ENCODE data around the gene NCAM2. TPM values are rescaled to one million over a fixed set of nuclear protein-coding genes. Genes with fewer than 3 reads are reported as not detected.

The NCAM2 gene
- total RNA-seq, 2 experiments from 2014 or later, result not detected

DNA sequence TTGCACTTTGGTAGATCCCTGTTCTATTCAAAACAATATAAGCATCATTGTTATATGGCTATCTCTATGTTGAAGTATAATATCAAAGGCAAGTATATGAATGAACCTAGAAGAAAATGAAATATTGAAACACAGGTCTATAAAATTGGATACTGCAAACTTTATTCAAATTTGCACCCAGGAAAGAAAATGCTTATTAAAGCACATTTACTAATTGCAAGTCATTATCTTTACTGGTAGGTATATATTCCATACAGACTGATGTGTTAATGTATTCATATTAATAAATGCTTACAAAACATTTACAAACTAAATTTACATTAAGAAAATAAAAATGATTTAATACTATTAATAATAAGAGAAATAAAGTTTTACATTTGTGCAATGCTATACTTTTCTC is 469.8 kb downstream of the NCAM2 start:
- ChIA-PET POLR2A (no interaction called here), CTCF (no interaction called here)
- Mint-ChIP-seq H3K4me1 (ENCODE audit: low read depth) (no peaks in the 10 kb centered on the region), H3K27me3 (no peaks in the 10 kb centered on the region), H3K36me3 (no peaks in the 10 kb centered on the region), H3K9me3 (peaks cover 7% of the 10 kb centered on the region), H3K4me3 (no peak overlapping the region), H3K27ac (no peak overlapping the region)
- no peak for DNase-seq
- intact Hi-C loops (cut with micrococcal nuclease), result no loop called here

- no peak overlapping the region for H3K27ac Mint-ChIP-seq
- H3K27me3 Mint-ChIP-seq, result no peaks in the 10 kb centered on the region
- CTCF ChIA-PET, result no interaction called here
- H3K36me3 Mint-ChIP-seq, result no peaks in the 10 kb centered on the region
- H3K9me3 Mint-ChIP-seq, result peaks cover 17% of the 10 kb centered on the region
- H3K4me1 Mint-ChIP-seq (ENCODE audit: low read depth), result no peaks in the 10 kb centered on the region
- no peak for DNase-seq
- POLR2A ChIA-PET, result no interaction called here
- no peak overlapping the region for H3K4me3 Mint-ChIP-seq
- intact Hi-C loops (cut with micrococcal nuclease), result no loop called here
Measured at GRCh38 chr21:21481239-21481638, 483.0 kb downstream of the NCAM2 start.

DNA sequence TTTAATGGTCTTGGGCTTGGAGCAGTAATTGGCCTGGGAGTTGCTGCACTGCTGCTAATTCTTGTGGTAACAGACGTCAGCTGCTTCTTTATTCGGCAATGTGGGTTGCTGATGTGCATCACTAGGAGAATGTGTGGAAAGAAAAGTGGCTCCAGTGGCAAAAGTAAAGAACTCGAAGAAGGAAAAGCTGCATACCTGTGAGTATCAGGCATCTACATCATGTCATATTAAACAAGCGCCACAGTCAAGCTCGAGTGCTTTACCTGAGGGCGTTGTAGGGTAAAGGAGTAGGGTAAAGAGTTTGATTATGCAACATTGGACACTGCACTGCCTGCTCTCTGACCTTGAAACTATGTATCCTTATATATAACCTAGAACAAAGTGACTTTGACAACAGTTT is 510.6 kb downstream of the NCAM2 start:
- no peaks in the 10 kb centered on the region for H3K36me3 Mint-ChIP-seq
- H3K4me3 Mint-ChIP-seq, result no peak overlapping the region
- H3K27ac Mint-ChIP-seq, result no peak overlapping the region
- no peak for DNase-seq
- no peaks in the 10 kb centered on the region for H3K27me3 Mint-ChIP-seq
- peaks cover 16% of the 10 kb centered on the region for H3K9me3 Mint-ChIP-seq
- no peaks in the 10 kb centered on the region for H3K4me1 Mint-ChIP-seq (ENCODE audit: low read depth)
- POLR2A ChIA-PET, result no interaction called here
- intact Hi-C loops (cut with micrococcal nuclease), result no loop called here
- CTCF ChIA-PET, result no interaction called here

GRCh38 chr21:21530680-21531079 is 532.5 kb downstream of the NCAM2 start:
- no peak overlapping the region for H3K4me3 Mint-ChIP-seq
- H3K4me1 Mint-ChIP-seq (ENCODE audit: low read depth), result no peaks in the 10 kb centered on the region
- intact Hi-C loops (cut with micrococcal nuclease), result no loop called here
- no peaks in the 10 kb centered on the region for H3K36me3 Mint-ChIP-seq
- H3K27me3 Mint-ChIP-seq, result no peaks in the 10 kb centered on the region
- ChIA-PET CTCF (no interaction called here), POLR2A (no interaction called here)
- DNase-seq, result no peak
- peaks cover 4% of the 10 kb centered on the region for H3K9me3 Mint-ChIP-seq
- H3K27ac Mint-ChIP-seq, result no peak overlapping the region

DNA sequence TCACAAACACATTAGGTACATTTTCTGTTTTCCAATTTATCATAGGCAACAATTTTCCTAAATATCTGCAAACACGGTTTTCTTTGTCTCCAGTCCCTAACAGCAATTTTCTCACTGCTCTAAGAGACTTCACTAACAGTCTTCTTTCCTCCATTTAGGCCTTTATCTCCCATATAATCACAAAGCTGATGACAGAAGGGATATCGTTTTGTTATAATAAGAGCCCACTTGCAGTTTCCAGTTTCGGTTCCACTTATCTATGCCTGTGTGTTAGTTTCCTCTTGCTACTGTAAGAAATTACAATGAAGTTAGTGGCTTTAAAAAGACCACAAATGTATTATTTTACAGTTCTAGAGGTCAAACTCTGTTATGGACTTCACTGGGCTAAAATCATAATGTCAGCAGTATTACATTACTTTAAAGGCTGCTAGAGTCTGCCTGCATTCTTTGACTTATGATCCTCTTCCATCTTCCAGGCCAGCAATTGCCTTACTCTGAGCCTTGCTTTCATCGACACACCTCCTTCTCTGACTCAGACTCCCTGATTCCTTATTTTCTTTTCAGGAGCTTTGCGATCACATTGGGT is 549.3 kb downstream of the NCAM2 start:
- no peaks in the 10 kb centered on the region for H3K36me3 Mint-ChIP-seq
- no peaks in the 10 kb centered on the region for H3K4me1 Mint-ChIP-seq (ENCODE audit: low read depth)
- H3K27ac Mint-ChIP-seq, result no peak overlapping the region
- intact Hi-C loops (cut with micrococcal nuclease), result no loop called here
- DNase-seq, result no peak
- POLR2A ChIA-PET, result no interaction called here
- no peaks in the 10 kb centered on the region for H3K27me3 Mint-ChIP-seq
- H3K9me3 Mint-ChIP-seq, result peaks cover 17% of the 10 kb centered on the region
- CTCF ChIA-PET, result no interaction called here
- H3K4me3 Mint-ChIP-seq, result no peak overlapping the region

DNA sequence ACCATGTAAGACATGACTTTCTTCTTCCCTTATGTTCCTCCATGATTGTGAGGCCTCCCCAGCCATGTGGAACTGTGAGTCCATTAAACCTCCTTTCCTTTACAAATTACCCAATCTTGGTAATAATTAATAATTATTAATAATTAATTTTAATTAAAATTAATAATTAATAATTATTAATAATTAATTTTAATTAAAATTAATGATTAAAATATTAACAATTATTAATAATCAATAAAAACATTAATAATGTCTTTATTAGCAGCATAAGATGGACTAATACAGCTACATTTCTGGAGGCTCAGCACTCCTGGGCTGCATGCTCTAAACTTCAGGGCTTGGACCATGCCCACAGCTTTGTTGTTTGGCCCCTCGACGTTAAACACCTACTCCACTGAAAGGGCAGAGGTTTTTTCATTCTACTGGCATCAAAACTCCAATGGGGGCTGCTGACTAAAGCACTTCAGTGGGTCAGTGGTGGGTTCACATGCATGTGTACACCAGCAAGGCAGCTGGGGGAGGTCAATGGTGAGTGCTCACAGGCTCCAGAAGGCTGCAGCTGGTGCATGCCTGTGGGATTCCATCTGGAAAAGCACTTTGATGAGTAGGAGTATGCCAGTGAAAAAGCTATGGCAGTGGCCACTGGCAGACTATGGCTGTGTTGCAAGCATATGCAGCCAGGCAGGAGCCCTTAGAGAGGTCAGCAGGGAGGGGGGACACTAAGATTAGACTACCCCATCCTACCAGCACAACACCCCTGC is 561.3 kb downstream of the NCAM2 start:
- no peaks in the 10 kb centered on the region for H3K36me3 Mint-ChIP-seq
- no peak overlapping the region for H3K27ac Mint-ChIP-seq

More for the DNA sequence above, 561.3 kb downstream of the NCAM2 start:
- intact Hi-C loops (cut with micrococcal nuclease), result no loop called here
- Mint-ChIP-seq H3K9me3 (peaks cover 28% of the 10 kb centered on the region), H3K27me3 (no peaks in the 10 kb centered on the region), H3K4me1 (ENCODE audit: low read depth) (no peaks in the 10 kb centered on the region), H3K4me3 (no peak overlapping the region)
- DNase-seq, result no peak
- POLR2A ChIA-PET, result no interaction called here
- CTCF ChIA-PET, result no interaction called here
